Right cardiac atrium (tissue), 5 donors: Measurements from ENCODE around the gene WWC1. TPM values are rescaled to one million over a fixed set of nuclear protein-coding genes. Genes with fewer than 3 reads are reported as not detected.
"Not testable (repeated sequence)": the region's sequence is repeated elsewhere in the genome, so short reads cannot be mapped to it uniquely, and the experiment has no call there.

ENCODE experiments used
- ATAC-seq, 2 donors: fragments of 200-7000 bp; cut with Tn5 transposase; one replicate each; pipeline versions ENCODE4 v1.8.0 to v1.9.1; 2020; ENCODE audit warnings: moderate library complexity in 2 of 2, mild to moderate bottlenecking in 1 of 2
- DNase-seq, 3 donors: peaks; one replicate each; pipeline ENCODE4 v3.0.0-alpha.2; 2020
- H3K27ac ChIP-seq: one replicate; pipeline ENCODE4 v1.5.1; 2013; ENCODE audit warnings: mild to moderate bottlenecking, low read length, control low read depth, moderate library complexity
- H3K27me3 ChIP-seq: one replicate; pipeline ENCODE4 v1.6.1; 2013; ENCODE audit not compliant: control insufficient read depth, insufficient read depth
- H3K4me1 ChIP-seq: one replicate; pipeline ENCODE4 v1.6.1; 2013; ENCODE audit warnings: low read length; ENCODE audit not compliant: control insufficient read depth, insufficient read depth
- H3K4me3 ChIP-seq: one replicate; pipeline ENCODE4 v1.5.1; 2013; ENCODE audit warnings: low read length, control low read depth
- H3K9me3 ChIP-seq: one replicate; pipeline ENCODE4 v1.6.1; 2013; ENCODE audit warnings: low read length; ENCODE audit not compliant: control insufficient read depth
- WGBS: extraction: QIAGEN DNeasy Blood & Tissue Kit; methylation state at CpG from one replicate; pipeline ENCODE4 v1.1.7; 2013; 5-methylcytosine and 5-hydroxymethylcytosine counted together
- intact Hi-C, 4 donors: fragments of 100-400 bp; cut with DNase I; formaldehyde crosslinking; loops; one replicate each; pipeline versions ENCODE4 v1.11.0 to v1.14.0; 2022 to 2023
- polyA plus RNA-seq: library from polyadenylated mRNA; stranded (reverse); fragments of 200-250 nt; gene quantifications from one replicate; pipeline ENCODE4 v1.2.3, GENCODE V29; 2013
- total RNA-seq, 4 donors: library from RNA; stranded (reverse); fragmentation: NEBNext Ultra II Directional; extraction: Animal tissue kit (Norgen Biotek cat#: 25700); gene quantifications; one replicate each; pipeline ENCODE4 v1.2.1, GENCODE V29; 2021
- donor health status: healthy with polysubstance abuse.
- donor health status: DM: no; HTN: yes; CAD: no.
- donor health status: DM: no; HTN: no; CAD: no.
- donor health status: DM: no; HTN: yes; CAD: no; lungs with severe emphysema.
- donor health status: DM: yes; HTN: yes; CAD: no.

The WWC1 gene
- total and polyA plus RNA-seq, 5 donors = 0.45 to 1.7 (median 1.0) TPM

- WGBS = 22% methylated on average over 6 of the region's 6 CpGs
- no peak for ATAC-seq
- intact Hi-C loops = no loop called here
Measured at GRCh38 chr5:168286386-168286785, 5.1 kb upstream of the WWC1 start.

DNA sequence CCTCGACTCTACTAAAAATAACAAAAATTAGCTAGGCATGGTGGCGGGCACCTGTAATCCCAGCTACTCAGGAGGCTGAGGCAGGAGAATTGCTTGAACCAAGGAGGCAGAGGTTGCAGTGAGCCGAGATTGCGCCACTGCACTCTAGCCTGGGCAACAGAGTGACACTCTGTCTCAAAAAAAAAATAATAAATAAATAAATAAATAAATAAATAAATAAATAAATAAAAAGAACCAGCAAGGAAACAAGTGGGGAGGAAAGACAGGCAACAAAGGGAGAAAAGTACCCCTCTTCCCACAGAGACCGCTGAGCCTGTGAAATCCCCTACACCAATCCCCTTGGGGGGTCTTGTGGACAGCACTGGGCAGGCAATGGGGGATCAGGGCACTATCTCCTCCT is 4.6 kb upstream of the WWC1 start:
- DNase-seq, H3K9me3 ChIP-seq, H3K27me3 ChIP-seq, ATAC-seq, H3K4me1 ChIP-seq, intact Hi-C loops, H3K4me3 ChIP-seq, H3K27ac ChIP-seq: not testable (repeated sequence)
- 92% methylated on average over 5 of the region's 5 CpGs for WGBS

More at GRCh38 chr5:168286386-168286785, 5.1 kb upstream of the WWC1 start:
- no peak overlapping the region for H3K27ac ChIP-seq
- H3K4me3 ChIP-seq = no peak overlapping the region
- H3K4me1 ChIP-seq = no peaks in the 10 kb centered on the region
- H3K9me3 ChIP-seq = peaks cover 6% of the 10 kb centered on the region
- DNase-seq = no peak
- no peaks in the 10 kb centered on the region for H3K27me3 ChIP-seq

GRCh38 chr5:168287362-168287761 is 4.1 kb upstream of the WWC1 start:
- 91% methylated on average over 4 of the region's 4 CpGs for WGBS
- intact Hi-C loops = no loop called here
- Histone ChIP-seq H3K27ac (no peak overlapping the region), H3K4me3 (no peak overlapping the region), H3K4me1 (no peaks in the 10 kb centered on the region), H3K27me3 (no peaks in the 10 kb centered on the region), H3K9me3 (peaks cover 6% of the 10 kb centered on the region)
- ATAC-seq = no peak
- DNase-seq = no peak

DNA sequence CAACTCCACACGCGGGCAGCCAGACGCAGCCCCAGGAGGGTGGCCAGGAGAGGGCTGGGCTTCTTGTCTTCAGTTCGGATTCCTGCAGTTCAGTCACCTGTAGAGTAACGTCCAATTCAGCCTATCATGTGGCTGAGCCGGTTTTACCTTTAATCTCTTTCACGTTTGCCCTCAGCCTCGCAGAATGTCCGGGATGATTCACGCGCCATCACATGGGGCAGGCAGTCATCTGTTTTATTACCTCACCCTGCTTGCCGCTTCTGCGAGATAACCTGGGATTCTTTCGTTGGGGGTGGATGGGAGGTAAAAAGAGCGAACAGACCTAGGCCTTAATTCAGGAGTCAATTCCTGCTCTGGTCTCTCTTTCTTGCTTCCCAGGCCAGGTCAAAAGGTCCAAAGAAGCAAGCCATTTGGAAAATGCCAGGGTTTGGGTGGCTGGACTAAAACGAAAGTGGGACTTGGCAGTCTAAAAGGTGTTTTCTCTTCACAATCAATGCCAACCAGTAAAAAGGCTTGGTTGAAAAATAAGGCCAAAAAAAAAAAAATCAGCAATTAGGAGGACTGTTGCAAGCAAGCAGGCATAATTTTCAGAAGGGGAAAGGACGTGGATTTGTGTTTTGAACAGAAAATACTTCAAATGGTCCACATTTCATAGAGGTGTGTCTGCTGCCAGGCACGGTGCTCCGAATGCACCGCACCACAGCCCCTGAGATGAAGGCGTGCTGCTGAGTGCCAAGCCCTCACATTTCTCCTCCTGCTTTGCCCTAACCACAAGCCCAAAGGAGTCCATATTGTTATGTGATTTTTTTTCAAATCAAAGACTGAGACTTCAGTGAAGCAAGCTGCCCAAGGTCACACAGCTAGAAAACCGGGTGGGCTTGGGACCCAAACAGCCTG is 2.8 kb upstream of the WWC1 start:
- H3K4me3 ChIP-seq = no peak overlapping the region
- no peaks in the 10 kb centered on the region for H3K27me3 ChIP-seq
- H3K4me1 ChIP-seq = no peaks in the 10 kb centered on the region
- no peak overlapping the region for H3K27ac ChIP-seq
- no peak for DNase-seq
- H3K9me3 ChIP-seq = peaks cover 6% of the 10 kb centered on the region
- WGBS = 69% methylated on average over 22 of the region's 22 CpGs
- ATAC-seq = no peak
- intact Hi-C loops = no loop called here

GRCh38 chr5:168290902-168291341 is 523 bp upstream of the WWC1 start:
- no peaks in the 10 kb centered on the region for H3K27me3 ChIP-seq
- no peak for ATAC-seq

DNA sequence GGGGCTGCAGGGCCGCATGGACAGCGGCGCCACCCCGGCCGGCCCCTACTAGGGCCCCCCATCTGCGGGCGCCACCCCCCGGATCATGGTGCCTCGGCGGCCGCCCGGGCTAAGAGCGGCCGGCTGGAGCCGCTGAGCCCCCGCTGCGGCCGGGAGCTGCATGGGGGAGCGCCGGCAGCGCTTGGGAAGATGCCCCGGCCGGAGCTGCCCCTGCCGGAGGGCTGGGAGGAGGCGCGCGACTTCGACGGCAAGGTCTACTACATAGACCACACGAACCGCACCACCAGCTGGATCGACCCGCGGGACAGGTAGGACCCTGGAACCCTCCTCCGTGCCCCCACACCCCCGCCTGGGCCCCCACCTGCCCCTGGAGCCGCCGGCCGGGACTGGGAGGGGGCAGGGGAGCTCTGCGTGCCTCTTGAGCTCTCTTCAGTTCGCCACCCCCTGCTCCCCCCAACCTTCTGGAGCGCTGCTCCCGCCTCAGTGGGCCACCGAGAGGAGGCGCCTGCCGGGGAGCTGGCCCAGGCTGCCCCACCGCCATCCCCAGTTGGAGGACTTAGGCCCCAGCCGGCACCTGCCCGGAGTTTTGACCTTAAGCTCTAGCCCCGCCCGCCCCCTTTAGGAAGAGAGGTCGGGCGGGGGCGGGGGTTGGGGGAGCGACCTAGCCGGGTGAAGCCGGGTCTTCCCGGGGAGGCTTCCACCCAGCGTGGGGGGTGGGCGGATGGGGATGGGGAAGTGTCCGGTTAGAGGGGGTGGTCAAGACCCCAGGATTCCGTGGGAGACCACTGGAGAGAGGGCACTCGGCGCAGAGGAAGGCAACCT is 730 bp downstream of the WWC1 start:
- intact Hi-C loops = no loop called here
- Histone ChIP-seq H3K9me3 (no peaks in the 10 kb centered on the region), H3K4me1 (no peaks in the 10 kb centered on the region), H3K27me3 (no peaks in the 10 kb centered on the region), H3K4me3 (peak overlapping the region; percentile 76), H3K27ac (no peak overlapping the region)
- 5% methylated on average over 64 of the region's 64 CpGs for WGBS
- DNase-seq = peak in 1 of 3 donors; percentile 56
- peak; percentile 32 for ATAC-seq

More at GRCh38 chr5:168290902-168291341, 523 bp upstream of the WWC1 start:
- H3K4me3 ChIP-seq = peak overlapping the region; percentile 76
- H3K27ac ChIP-seq = no peak overlapping the region
- DNase-seq = no peak
- intact Hi-C loops = no loop called here
- no peaks in the 10 kb centered on the region for H3K4me1 ChIP-seq
- no peaks in the 10 kb centered on the region for H3K9me3 ChIP-seq
- 14% methylated on average over 6 of the region's 6 CpGs for WGBS

DNA sequence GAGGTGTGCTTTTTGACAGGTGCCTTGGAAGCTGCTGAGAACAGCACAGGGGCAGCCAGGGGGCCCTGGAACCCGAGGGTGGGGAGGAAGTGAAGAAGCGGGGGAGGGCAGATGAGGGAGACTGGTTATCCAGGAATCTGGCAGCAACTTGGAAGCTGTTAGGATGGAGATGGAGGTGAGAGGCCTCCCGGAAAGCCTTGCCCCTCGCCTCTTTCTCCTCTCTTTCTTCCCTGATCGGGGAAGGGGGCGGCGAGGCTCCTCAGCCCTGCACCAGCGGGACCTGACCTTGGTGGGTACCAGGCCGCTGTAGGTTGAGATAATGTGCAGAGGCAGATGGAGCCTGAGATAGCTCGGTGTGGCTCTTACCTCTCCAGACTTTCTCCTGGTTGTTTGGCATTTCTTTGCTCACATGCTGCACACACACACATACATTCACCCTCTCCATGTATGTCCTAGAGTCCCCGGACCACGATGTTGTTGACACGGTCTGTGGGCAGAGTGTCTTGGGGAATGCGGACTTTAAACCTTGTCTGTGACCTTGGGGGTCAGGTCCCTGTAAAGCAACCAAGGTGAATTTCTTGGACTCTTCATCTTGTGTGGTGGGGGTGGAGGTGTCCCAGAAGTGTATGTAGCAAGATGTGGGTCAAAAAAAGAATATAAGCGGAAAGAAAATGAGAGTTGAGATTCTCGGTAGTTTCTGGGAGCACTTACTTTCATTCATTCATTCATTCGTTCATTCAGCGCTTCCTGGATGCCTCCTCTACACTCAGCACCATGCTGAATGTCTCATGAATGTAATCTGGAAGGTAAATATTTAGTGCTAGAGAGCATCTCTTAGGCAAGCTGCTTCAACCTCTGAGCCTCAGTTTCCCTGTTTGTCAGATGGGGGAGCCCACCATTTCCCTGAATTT is 1.6 kb downstream of the WWC1 start:
- Histone ChIP-seq H3K4me3 (no peak overlapping the region), H3K27ac (no peak overlapping the region), H3K9me3 (no peaks in the 10 kb centered on the region), H3K4me1 (no peaks in the 10 kb centered on the region), H3K27me3 (no peaks in the 10 kb centered on the region)
- DNase-seq (no peak), ATAC-seq (no peak)
- intact Hi-C loops = no loop called here
- WGBS = 69% methylated on average over 18 of the region's 18 CpGs

- Histone ChIP-seq H3K27ac (no peak overlapping the region), H3K9me3 (no peaks in the 10 kb centered on the region), H3K27me3 (no peaks in the 10 kb centered on the region), H3K4me1 (no peaks in the 10 kb centered on the region), H3K4me3 (no peak overlapping the region)
- intact Hi-C loops = no loop called here
- peak; percentile 47 to 67 for ATAC-seq
- DNase-seq = peak in 1 of 3 donors; percentile 29
- 60% methylated on average over 12 of the region's 12 CpGs for WGBS
Measured at GRCh38 chr5:168295574-168296201, 4.2 kb downstream of the WWC1 start.

DNA sequence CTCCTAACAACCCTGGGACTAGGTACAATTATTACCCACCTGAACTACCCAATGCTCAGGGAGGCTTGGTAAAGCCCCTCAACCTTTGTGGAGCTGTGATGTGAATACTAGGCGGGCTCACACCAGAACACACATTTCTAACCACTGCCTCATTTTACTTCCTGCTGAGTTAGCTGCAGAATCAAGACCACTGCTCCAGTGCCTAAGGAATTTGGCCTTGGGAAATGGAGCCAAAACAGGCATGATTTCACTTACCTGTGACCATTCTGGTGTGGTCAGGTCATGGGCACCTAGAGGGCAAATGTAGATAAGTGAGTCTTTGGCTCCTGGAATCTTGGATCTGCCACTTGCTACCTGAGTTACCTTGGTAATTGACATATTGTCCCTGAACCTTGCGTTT is 5.2 kb downstream of the WWC1 start:
- ATAC-seq = no peak
- 93% methylated on average over 2 of the region's 2 CpGs for WGBS
- no peaks in the 10 kb centered on the region for H3K27me3 ChIP-seq
- intact Hi-C loops = no loop called here
- no peaks in the 10 kb centered on the region for H3K9me3 ChIP-seq
- H3K4me1 ChIP-seq = no peaks in the 10 kb centered on the region
- no peak overlapping the region for H3K4me3 ChIP-seq
- no peak for DNase-seq
- H3K27ac ChIP-seq = no peak overlapping the region

GRCh38 chr5:168298949-168299348 is 7.5 kb downstream of the WWC1 start:
- ATAC-seq (no peak), DNase-seq (no peak)
- no peaks in the 10 kb centered on the region for H3K27me3 ChIP-seq
- no peak overlapping the region for H3K27ac ChIP-seq
- no peak overlapping the region for H3K4me3 ChIP-seq
- no peaks in the 10 kb centered on the region for H3K4me1 ChIP-seq
- 94% methylated on average over 7 of the region's 7 CpGs for WGBS
- intact Hi-C loops = no loop called here
- H3K9me3 ChIP-seq = no peaks in the 10 kb centered on the region
